ENCODE data around the gene PCED1B. TPM values are rescaled to one million over a fixed set of nuclear protein-coding genes. Genes with fewer than 3 reads are reported as not detected.

The PCED1B gene
- total RNA-seq, 1 experiment from 2014 or later = 6.6 TPM

DNA sequence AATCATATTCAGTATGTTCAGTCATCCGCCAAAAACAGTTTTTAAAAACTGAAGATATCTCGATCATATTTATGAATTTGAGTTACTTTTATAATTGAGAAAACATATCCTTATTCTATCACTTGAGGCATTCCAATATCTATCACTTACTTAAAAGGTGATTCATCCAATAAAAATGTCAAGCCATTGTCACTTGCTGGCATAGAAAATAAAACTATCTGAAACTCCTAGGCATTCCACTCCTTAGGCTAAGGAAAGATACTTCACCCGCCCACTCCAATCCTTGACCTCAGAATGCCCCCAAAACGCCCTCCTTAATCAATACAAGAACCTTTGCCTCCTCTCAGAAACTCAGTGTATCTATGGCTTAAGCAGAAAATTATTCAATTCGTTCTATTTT is 51.6 kb downstream of the PCED1B start:
- DNase-seq (ENCODE audit: low spot score) (no peak), ATAC-seq (no peak)
- H3K9me3 Mint-ChIP-seq = no peaks in the 10 kb centered on the region
- CTCF ChIA-PET = no interaction called here
- no peaks in the 10 kb centered on the region for H3K36me3 Mint-ChIP-seq
- peaks cover 3% of the 10 kb centered on the region for H3K4me1 Mint-ChIP-seq
- H3K27ac Mint-ChIP-seq = no peak overlapping the region
- no peak overlapping the region for H3K4me3 Mint-ChIP-seq
- no peaks in the 10 kb centered on the region for H3K27me3 Mint-ChIP-seq (ENCODE audit: low read depth)
- POLR2A ChIA-PET = no interaction called here
- no peak for TF ChIP-seq GTF2I (CRISPR knock-in tag; conservative IDR thresholded peaks at IDR 0.05)
- no peak for TF ChIP-seq ZNF396 (CRISPR knock-in tag; IDR thresholded peaks at IDR 0.05; ENCODE audit: borderline replicate concordance)
- TF ChIP-seq, protein P1, sequence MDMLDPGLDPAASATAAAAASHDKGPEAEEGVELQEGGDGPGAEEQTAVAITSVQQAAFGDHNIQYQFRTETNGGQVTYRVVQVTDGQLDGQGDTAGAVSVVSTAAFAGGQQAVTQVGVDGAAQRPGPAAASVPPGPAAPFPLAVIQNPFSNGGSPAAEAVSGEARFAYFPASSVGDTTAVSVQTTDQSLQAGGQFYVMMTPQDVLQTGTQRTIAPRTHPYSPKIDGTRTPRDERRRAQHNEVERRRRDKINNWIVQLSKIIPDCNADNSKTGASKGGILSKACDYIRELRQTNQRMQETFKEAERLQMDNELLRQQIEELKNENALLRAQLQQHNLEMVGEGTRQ (CRISPR knock-in tag; IDR thresholded peaks at IDR 0.05) = no peak
- TF ChIP-seq, protein P2, sequence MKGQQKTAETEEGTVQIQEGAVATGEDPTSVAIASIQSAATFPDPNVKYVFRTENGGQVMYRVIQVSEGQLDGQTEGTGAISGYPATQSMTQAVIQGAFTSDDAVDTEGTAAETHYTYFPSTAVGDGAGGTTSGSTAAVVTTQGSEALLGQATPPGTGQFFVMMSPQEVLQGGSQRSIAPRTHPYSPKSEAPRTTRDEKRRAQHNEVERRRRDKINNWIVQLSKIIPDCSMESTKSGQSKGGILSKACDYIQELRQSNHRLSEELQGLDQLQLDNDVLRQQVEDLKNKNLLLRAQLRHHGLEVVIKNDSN (CRISPR knock-in tag; IDR thresholded peaks at IDR 0.05) = no peak
- TF ChIP-seq, protein P3, sequence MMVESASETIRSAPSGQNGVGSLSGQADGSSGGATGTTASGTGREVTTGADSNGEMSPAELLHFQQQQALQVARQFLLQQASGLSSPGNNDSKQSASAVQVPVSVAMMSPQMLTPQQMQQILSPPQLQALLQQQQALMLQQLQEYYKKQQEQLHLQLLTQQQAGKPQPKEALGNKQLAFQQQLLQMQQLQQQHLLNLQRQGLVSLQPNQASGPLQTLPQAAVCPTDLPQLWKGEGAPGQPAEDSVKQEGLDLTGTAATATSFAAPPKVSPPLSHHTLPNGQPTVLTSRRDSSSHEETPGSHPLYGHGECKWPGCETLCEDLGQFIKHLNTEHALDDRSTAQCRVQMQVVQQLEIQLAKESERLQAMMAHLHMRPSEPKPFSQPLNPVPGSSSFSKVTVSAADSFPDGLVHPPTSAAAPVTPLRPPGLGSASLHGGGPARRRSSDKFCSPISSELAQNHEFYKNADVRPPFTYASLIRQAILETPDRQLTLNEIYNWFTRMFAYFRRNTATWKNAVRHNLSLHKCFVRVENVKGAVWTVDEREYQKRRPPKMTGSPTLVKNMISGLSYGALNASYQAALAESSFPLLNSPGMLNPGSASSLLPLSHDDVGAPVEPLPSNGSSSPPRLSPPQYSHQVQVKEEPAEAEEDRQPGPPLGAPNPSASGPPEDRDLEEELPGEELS (CRISPR knock-in tag; IDR thresholded peaks at IDR 0.05) = no peak
- TF ChIP-seq, protein P4, sequence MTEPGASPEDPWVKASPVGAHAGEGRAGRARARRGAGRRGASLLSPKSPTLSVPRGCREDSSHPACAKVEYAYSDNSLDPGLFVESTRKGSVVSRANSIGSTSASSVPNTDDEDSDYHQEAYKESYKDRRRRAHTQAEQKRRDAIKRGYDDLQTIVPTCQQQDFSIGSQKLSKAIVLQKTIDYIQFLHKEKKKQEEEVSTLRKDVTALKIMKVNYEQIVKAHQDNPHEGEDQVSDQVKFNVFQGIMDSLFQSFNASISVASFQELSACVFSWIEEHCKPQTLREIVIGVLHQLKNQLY (CRISPR knock-in tag; IDR thresholded peaks at IDR 0.05) = no peak
- TF ChIP-seq, protein P5, sequence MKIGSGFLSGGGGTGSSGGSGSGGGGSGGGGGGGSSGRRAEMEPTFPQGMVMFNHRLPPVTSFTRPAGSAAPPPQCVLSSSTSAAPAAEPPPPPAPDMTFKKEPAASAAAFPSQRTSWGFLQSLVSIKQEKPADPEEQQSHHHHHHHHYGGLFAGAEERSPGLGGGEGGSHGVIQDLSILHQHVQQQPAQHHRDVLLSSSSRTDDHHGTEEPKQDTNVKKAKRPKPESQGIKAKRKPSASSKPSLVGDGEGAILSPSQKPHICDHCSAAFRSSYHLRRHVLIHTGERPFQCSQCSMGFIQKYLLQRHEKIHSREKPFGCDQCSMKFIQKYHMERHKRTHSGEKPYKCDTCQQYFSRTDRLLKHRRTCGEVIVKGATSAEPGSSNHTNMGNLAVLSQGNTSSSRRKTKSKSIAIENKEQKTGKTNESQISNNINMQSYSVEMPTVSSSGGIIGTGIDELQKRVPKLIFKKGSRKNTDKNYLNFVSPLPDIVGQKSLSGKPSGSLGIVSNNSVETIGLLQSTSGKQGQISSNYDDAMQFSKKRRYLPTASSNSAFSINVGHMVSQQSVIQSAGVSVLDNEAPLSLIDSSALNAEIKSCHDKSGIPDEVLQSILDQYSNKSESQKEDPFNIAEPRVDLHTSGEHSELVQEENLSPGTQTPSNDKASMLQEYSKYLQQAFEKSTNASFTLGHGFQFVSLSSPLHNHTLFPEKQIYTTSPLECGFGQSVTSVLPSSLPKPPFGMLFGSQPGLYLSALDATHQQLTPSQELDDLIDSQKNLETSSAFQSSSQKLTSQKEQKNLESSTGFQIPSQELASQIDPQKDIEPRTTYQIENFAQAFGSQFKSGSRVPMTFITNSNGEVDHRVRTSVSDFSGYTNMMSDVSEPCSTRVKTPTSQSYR (CRISPR knock-in tag; IDR thresholded peaks at IDR 0.05) = no peak
- TF ChIP-seq SMAD3 (CRISPR knock-in tag; IDR thresholded peaks at IDR 0.05; ENCODE audit: borderline replicate concordance) = no peak
- TF ChIP-seq, protein P6, sequence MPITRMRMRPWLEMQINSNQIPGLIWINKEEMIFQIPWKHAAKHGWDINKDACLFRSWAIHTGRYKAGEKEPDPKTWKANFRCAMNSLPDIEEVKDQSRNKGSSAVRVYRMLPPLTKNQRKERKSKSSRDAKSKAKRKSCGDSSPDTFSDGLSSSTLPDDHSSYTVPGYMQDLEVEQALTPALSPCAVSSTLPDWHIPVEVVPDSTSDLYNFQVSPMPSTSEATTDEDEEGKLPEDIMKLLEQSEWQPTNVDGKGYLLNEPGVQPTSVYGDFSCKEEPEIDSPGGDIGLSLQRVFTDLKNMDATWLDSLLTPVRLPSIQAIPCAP (CRISPR knock-in tag; IDR thresholded peaks at IDR 0.05) = no peak
- TF ChIP-seq ZNF423 (CRISPR knock-in tag; IDR thresholded peaks at IDR 0.05) = no peak
- TF ChIP-seq, protein P7, sequence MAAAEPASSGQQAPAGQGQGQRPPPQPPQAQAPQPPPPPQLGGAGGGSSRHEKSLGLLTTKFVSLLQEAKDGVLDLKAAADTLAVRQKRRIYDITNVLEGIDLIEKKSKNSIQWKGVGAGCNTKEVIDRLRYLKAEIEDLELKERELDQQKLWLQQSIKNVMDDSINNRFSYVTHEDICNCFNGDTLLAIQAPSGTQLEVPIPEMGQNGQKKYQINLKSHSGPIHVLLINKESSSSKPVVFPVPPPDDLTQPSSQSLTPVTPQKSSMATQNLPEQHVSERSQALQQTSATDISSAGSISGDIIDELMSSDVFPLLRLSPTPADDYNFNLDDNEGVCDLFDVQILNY (CRISPR knock-in tag; IDR thresholded peaks at IDR 0.05) = no peak
- TF ChIP-seq, protein P8, sequence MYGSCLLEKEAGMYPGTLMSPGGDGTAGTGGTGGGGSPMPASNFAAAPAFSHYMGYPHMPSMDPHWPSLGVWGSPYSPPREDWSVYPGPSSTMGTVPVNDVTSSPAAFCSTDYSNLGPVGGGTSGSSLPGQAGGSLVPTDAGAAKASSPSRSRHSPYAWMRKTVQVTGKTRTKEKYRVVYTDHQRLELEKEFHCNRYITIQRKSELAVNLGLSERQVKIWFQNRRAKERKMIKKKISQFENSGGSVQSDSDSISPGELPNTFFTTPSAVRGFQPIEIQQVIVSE (CRISPR knock-in tag; IDR thresholded peaks at IDR 0.05; ENCODE audit: borderline replicate concordance) = no peak
- TF ChIP-seq, protein P9, sequence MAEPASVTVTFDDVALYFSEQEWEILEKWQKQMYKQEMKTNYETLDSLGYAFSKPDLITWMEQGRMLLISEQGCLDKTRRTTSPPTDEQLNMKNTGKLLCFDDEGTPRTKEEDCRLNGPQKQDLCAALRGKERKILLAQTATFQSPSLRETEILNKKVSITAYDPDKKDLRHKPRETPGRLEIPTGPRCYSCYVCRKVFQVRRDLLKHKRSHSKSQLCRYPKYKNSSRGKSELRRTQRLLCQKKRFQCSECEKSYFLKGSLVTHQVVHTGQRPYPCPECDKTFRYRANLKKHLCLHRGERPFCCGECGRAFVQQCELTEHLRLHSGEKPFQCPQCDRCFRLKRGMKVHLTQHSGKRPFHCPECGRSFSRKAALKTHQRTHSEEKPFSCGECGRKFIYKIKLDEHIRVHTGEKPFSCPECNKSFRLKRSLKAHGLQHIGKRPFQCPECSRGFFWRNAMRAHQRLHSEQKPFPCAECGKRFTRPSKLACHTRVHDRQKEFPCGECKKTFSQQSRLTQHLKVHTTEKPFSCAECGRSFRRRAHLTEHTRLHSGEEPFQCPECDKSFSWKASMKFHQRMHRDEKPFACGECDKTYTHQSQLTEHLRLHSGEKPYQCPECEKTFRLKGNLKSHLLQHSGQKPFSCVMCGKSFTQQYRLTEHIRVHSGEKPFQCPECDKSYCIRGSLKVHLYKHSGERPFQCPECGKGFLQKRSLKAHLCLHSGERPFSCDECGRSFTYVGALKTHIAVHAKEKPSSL (CRISPR knock-in tag; conservative IDR thresholded peaks at IDR 0.05) = no peak
- TF ChIP-seq CBFB (CRISPR knock-in tag; IDR thresholded peaks at IDR 0.05; ENCODE audit: low read depth) = no peak
- TF ChIP-seq, protein P10, sequence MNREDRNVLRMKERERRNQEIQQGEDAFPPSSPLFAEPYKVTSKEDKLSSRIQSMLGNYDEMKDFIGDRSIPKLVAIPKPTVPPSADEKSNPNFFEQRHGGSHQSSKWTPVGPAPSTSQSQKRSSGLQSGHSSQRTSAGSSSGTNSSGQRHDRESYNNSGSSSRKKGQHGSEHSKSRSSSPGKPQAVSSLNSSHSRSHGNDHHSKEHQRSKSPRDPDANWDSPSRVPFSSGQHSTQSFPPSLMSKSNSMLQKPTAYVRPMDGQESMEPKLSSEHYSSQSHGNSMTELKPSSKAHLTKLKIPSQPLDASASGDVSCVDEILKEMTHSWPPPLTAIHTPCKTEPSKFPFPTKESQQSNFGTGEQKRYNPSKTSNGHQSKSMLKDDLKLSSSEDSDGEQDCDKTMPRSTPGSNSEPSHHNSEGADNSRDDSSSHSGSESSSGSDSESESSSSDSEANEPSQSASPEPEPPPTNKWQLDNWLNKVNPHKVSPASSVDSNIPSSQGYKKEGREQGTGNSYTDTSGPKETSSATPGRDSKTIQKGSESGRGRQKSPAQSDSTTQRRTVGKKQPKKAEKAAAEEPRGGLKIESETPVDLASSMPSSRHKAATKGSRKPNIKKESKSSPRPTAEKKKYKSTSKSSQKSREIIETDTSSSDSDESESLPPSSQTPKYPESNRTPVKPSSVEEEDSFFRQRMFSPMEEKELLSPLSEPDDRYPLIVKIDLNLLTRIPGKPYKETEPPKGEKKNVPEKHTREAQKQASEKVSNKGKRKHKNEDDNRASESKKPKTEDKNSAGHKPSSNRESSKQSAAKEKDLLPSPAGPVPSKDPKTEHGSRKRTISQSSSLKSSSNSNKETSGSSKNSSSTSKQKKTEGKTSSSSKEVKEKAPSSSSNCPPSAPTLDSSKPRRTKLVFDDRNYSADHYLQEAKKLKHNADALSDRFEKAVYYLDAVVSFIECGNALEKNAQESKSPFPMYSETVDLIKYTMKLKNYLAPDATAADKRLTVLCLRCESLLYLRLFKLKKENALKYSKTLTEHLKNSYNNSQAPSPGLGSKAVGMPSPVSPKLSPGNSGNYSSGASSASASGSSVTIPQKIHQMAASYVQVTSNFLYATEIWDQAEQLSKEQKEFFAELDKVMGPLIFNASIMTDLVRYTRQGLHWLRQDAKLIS (CRISPR knock-in tag; IDR thresholded peaks at IDR 0.05; ENCODE audit: borderline replicate concordance) = no peak
- TF ChIP-seq, protein P11, sequence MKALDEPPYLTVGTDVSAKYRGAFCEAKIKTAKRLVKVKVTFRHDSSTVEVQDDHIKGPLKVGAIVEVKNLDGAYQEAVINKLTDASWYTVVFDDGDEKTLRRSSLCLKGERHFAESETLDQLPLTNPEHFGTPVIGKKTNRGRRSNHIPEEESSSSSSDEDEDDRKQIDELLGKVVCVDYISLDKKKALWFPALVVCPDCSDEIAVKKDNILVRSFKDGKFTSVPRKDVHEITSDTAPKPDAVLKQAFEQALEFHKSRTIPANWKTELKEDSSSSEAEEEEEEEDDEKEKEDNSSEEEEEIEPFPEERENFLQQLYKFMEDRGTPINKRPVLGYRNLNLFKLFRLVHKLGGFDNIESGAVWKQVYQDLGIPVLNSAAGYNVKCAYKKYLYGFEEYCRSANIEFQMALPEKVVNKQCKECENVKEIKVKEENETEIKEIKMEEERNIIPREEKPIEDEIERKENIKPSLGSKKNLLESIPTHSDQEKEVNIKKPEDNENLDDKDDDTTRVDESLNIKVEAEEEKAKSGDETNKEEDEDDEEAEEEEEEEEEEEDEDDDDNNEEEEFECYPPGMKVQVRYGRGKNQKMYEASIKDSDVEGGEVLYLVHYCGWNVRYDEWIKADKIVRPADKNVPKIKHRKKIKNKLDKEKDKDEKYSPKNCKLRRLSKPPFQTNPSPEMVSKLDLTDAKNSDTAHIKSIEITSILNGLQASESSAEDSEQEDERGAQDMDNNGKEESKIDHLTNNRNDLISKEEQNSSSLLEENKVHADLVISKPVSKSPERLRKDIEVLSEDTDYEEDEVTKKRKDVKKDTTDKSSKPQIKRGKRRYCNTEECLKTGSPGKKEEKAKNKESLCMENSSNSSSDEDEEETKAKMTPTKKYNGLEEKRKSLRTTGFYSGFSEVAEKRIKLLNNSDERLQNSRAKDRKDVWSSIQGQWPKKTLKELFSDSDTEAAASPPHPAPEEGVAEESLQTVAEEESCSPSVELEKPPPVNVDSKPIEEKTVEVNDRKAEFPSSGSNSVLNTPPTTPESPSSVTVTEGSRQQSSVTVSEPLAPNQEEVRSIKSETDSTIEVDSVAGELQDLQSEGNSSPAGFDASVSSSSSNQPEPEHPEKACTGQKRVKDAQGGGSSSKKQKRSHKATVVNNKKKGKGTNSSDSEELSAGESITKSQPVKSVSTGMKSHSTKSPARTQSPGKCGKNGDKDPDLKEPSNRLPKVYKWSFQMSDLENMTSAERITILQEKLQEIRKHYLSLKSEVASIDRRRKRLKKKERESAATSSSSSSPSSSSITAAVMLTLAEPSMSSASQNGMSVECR (CRISPR knock-in tag; IDR thresholded peaks at IDR 0.05; ENCODE audit: borderline replicate concordance) = no peak

All from WTC11 (cell line).